NT2/D1 (cell line): ENCODE data around the gene ZNF358.

Experiments used
- DNase-seq: peaks from one replicate; pipeline ENCODE4 v3.0.0-alpha.2; 2011; ENCODE audit warnings: low read depth, low spot score
- H3K27me3 ChIP-seq: 2 replicates; pipeline ENCODE4 v1.6.0; 2011; ENCODE audit warnings: mild to moderate bottlenecking; ENCODE audit not compliant: insufficient read length, insufficient read depth
- H3K36me3 ChIP-seq: 2 replicates; pipeline ENCODE4 v1.6.1; 2011; ENCODE audit warnings: mild to moderate bottlenecking, low read length, mixed read lengths; ENCODE audit not compliant: insufficient read depth, insufficient read length
- H3K4me1 ChIP-seq: 2 replicates; pipeline ENCODE4 v1.5.1; 2011; ENCODE audit not compliant: insufficient read depth, insufficient read length
- H3K4me3 ChIP-seq: 2 replicates; pipeline ENCODE4 v1.5.1; 2011; ENCODE audit warnings: low read depth; ENCODE audit not compliant: insufficient read length
- H3K9ac ChIP-seq: 2 replicates; pipeline ENCODE4 v1.6.0; 2011; ENCODE audit warnings: low read depth; ENCODE audit not compliant: insufficient read length
- H3K9me3 ChIP-seq: 2 replicates; pipeline ENCODE4 v1.5.1; 2011; ENCODE audit warnings: mild to moderate bottlenecking, low read length; ENCODE audit not compliant: insufficient read depth
- SUZ12 ChIP-seq: IDR thresholded peaks from 2 replicates; pipeline ENCODE4 v1.6.1; 2011; ENCODE audit not compliant: insufficient read length, insufficient read depth; ENCODE audit errors: extremely low read depth
- YY1 ChIP-seq: IDR thresholded peaks from 2 replicates; pipeline ENCODE4 v1.6.1; 2011; ENCODE audit not compliant: insufficient read length, insufficient read depth
- ZNF274 ChIP-seq: IDR thresholded peaks from 2 replicates; pipeline ENCODE4 v1.6.1; 2011; ENCODE audit warnings: mild to moderate bottlenecking, low read depth, low read length

The ZNF358 gene

DNA sequence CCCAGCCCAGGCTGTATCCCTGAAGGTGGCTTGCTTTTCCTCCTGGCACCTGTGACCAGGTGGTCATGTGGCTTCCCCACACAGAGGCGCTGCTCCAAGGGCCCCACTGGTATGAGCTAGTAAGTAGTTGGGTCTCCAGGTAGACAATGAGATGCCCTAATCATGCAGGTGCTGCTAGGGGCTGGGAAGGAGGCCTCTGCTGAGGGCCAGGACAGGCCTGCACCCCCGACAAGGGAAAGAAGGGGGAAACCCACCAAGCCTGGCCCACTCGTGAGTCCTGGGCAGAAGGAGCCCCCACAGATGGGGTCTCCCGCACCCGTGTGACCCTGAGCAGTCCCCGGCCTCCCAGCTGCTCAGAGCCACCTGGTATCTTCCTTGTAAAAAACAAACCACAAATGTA is 40.2 kb upstream of the ZNF358 start:
- Histone ChIP-seq H3K9ac (no peak overlapping the region), H3K27me3 (no peaks in the 10 kb centered on the region), H3K4me3 (no peak overlapping the region), H3K9me3 (no peaks in the 10 kb centered on the region), H3K4me1 (peaks cover 13% of the 10 kb centered on the region), H3K36me3 (peaks cover 18% of the 10 kb centered on the region)
- TF ChIP-seq ZNF274 = no peak
- no peak for TF ChIP-seq SUZ12
- no peak for TF ChIP-seq YY1
- DNase-seq = no peak

DNA sequence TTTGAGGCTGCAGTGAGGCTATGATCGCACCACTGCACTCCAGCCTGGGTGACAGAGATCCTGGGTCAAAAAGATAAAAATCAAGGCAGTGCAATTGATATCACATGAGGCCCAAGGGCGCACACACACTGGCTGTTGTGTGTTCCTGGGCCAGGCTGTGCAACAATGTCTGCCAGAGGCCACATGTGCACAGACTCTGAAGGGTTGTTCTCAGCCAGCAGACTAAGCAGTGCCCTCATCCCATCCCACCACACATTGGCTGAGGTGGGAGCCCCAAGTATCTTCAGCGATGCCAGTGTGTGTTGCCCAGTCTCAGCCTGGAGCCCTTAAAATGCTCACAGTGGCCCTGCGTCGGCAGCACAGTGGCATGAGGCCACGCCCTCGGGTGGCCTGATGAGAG is 39.7 kb upstream of the ZNF358 start:
- TF ChIP-seq YY1 (no peak), SUZ12 (no peak), ZNF274 (no peak)
- peaks cover 13% of the 10 kb centered on the region for H3K4me1 ChIP-seq
- peaks cover 12% of the 10 kb centered on the region for H3K36me3 ChIP-seq
- H3K9ac ChIP-seq = peak overlapping the region; percentile 8
- no peaks in the 10 kb centered on the region for H3K27me3 ChIP-seq
- no peak for DNase-seq
- no peak overlapping the region for H3K4me3 ChIP-seq
- H3K9me3 ChIP-seq = 0 out of 2 replicates have a peak, but pooled peaks cover 2% of the 10 kb centered on the region

DNA sequence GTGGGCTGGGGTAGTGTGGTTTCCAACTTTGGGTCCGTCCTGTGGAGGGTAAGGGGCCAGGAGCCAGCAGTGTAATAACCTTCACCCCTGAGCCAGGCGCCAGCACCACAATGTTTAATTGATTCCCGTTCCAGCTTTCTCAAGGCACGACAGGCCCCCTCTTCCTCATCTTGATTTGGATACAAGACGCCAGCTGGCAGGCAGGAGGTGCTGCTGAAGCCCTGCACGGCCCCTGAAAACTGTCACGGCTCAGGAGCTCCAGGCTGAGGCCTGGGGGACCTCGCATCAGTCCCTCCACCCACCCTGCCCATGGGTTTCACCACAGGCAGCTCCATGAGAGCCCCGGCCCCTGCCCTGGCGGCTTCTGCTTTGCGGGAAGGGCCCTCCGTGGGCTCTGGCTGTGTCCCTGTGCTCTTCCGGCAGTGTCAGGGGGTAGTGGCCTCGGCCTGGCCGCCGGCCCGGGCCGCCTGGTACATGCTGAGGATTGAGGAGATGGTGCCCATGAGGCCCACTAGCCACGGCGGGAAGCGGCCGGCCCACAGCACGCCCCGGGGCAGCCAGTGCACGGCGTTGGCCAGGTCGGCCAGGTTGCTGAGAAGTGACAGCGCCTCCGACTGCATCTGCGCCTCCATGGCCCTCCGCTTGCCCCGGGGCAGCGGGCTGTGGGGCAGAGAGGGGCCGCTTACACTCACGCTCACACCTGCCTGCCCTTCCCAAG is 39.0 kb upstream of the ZNF358 start:
- Histone ChIP-seq H3K36me3 (peaks cover 6% of the 10 kb centered on the region), H3K9me3 (peaks cover 6% of the 10 kb centered on the region; the same call in 1 of the 2 replicates), H3K27me3 (no peaks in the 10 kb centered on the region), H3K9ac (peak overlapping the region; percentile 8), H3K4me3 (no peak overlapping the region), H3K4me1 (peaks cover 13% of the 10 kb centered on the region)
- no peak for DNase-seq
- TF ChIP-seq ZNF274 (no peak), SUZ12 (no peak), YY1 (no peak)

DNA sequence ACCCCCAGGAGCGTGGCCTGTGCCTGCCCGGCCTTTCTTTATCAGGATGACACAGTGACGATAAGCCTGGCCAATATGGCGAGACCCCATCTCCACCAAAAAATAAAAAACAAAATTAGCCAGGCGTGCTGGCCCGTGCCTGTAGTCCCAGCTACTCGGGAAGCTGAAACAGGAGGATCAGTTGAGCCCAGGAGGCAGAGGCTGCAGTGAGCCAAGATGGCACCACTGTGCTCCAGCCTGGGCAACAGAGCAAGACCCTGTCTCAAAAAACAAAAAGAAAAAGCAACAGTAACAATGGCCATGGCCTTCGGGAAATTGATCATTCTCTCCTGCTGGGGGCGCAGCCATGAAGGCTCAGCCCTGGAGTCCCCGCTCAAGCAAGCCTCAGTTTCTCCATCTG is 38.1 kb upstream of the ZNF358 start:
- DNase-seq = no peak
- Histone ChIP-seq H3K27me3 (no peaks in the 10 kb centered on the region), H3K9ac (no peak overlapping the region), H3K9me3 (peaks cover 6% of the 10 kb centered on the region; the same call in 1 of the 2 replicates), H3K36me3 (no peaks in the 10 kb centered on the region), H3K4me3 (no peak overlapping the region), H3K4me1 (peaks cover 17% of the 10 kb centered on the region)
- TF ChIP-seq ZNF274 = no peak

DNA sequence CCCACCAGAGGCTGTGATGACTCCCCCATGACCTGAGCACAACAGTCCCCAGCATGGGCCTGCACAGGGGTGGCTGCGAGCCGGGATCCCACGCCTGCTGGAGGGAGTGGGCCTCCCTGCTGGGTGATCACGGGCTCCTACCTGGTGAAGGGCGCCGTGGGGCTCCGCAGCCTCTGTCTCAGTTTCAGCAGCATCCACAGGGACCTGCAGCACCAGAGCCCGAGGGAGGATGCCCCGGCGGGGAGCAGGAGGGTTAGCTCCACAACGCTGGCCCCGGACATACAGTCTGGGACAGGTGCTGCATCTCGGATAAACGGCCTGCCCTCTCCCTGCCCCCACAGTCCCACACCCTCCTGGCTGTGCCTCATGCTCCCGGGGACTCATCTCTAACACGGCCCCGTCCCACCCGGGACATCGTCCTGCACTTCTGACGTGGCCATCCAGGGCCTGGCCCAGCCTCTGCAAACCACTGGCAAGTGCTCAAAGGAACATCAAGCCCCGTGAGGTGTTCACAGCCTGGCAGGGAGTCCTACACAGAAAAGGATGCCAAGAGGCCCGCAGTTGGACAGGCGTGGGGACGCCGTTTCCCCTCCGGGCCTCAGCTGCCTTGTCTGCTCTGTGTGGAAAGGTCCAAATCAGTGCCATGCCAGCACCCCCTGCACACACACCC is 37.6 kb upstream of the ZNF358 start:
- H3K4me1 ChIP-seq = peaks cover 20% of the 10 kb centered on the region
- H3K27me3 ChIP-seq = no peaks in the 10 kb centered on the region
- H3K9ac ChIP-seq = no peak overlapping the region
- H3K36me3 ChIP-seq = no peaks in the 10 kb centered on the region
- no peak for TF ChIP-seq SUZ12
- TF ChIP-seq YY1 = no peak
- no peak for TF ChIP-seq ZNF274
- H3K4me3 ChIP-seq = no peak overlapping the region
- DNase-seq = no peak
- H3K9me3 ChIP-seq = peaks cover 6% of the 10 kb centered on the region; the same call in 1 of the 2 replicates

DNA sequence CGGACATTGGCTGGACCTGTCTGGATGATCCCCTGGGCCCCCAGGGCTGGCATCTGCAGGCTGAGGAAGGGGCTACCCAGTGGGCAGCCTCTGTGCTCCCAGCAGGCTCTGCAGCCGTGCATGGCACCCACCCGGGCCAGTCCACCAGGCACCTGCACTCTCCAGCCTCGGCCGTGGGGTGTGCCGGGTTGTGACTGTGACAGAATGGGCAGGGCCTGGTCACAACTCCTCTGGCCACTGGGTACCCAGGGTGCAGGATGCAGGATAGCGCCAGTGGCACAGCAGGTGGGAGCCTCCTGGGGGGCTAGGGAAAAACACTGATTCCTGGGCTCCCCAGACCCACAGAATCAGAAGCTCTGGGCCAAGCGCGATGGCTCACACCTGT is 37.1 kb upstream of the ZNF358 start:
- no peak overlapping the region for H3K4me3 ChIP-seq
- no peaks in the 10 kb centered on the region for H3K36me3 ChIP-seq
- no peaks in the 10 kb centered on the region for H3K27me3 ChIP-seq
- TF ChIP-seq SUZ12 (no peak), YY1 (no peak), ZNF274 (no peak)
- peaks cover 6% of the 10 kb centered on the region; the same call in 1 of the 2 replicates for H3K9me3 ChIP-seq
- no peak overlapping the region for H3K9ac ChIP-seq
- DNase-seq = no peak
- H3K4me1 ChIP-seq = peaks cover 24% of the 10 kb centered on the region

DNA sequence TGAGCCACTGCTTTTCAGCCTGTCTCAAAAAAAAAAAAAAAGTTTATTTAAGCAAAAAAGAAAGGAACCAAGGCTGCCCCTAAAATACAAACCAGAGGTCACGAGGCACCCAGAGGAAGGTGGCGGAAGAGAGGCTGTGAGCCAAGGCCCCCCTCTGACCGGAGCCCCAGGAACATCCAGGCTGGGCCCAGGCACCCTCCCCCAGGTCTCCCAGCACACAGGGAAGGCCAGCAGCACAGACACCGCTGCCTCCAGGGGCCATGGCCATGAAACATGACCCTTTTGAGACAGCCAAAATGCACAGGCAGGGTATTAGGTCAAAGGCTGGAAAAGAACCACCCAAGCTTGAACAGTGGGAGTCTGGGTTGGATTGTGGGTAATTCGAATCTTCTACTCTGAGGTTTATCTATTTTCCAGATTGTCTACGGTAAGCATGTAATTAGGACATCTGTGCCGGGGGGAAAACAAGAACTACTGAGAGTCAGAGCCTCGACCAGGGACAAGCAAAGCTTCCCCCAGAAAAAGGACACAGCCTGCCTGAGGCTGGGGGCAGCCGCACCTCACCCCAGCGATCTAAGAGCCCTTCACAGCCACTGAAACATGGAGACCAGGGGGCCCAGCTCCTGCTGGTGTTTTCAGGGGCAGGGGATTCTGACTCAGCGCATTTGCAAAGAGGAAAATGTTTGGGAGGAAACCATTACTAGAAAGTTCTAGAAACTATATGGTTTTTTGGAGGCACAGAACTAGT is 35.5 kb upstream of the ZNF358 start:
- Histone ChIP-seq H3K4me1 (peaks cover 24% of the 10 kb centered on the region), H3K9me3 (peaks cover 6% of the 10 kb centered on the region; the same call in 1 of the 2 replicates), H3K4me3 (no peak overlapping the region), H3K27me3 (no peaks in the 10 kb centered on the region), H3K9ac (peak overlapping the region; percentile 33), H3K36me3 (no peaks in the 10 kb centered on the region)
- TF ChIP-seq ZNF274 (no peak), SUZ12 (no peak)
- no peak for DNase-seq
